HG02884 (cell line): ENCODE results near the gene NFASC.

Experiments used
- ATAC-seq: cut with Tn5 transposase; IDR thresholded peaks from one replicate; pipeline ENCODE4 v1.9.1; 2021; ENCODE audit warnings: mild to moderate bottlenecking, moderate library complexity; ENCODE audit not compliant: unreplicated experiment

Gene NFASC

DNA sequence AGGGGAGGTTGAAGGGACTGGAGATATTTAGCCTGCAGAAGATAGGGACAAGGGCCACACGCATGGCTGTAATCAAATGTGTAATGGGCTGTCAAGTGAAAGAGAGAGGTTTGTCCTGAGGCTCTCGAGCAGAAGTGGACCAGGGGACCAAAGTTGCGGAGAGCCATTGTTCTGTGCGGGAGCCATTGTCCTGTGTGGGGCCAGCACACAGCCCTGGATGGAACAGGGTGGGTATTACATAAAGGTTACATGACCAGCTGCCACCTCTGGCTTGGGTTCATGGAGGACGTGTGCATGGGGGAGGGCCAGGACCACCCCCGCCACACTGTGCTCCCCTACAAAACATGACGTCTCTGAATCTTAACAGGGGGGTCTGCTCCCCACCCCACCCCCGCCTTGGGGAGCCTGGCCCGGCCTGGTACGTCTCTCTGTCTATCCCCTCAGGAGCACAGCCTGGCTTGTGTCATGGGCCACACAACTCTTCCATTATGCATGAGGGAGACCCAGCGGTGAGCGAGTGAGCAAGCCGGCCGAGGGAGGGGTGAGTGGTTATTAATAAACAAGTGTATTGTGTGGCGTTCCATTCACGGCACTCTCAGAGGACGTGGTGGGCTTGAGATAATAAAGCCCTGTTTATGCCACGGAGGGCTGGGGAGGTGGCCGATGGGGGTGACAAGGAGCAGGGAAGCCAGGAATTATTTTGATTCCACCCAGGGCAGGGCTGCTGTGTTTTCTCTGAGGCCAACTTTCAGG lies at the start of gene NFASC:
TSS of gene NFASC (plus strand) at position 703 of the 753 bp plus-strand sequence. CDS start 73,454 bp downstream, outside the sequence.
- ATAC-seq = no peak

DNA sequence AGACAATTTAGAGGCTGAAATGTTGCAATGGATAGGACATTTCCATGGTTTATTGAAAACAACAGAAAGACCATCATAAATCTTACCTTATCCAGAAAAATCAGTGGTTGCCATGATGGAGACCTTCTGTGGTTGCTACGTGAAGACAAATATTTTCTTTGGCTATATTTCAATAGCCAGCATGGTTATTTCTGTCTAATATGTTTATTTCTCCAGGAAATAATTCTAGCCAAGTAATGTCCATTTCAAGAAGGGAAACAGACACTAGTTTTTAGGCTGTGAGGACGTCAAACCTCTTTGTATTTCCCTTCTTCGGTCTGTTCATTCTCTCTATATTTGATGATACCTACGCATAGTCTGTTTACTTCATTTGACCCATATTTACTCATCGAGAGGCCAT lies 49.2 kb upstream of the NFASC start:
- no peak for ATAC-seq

DNA sequence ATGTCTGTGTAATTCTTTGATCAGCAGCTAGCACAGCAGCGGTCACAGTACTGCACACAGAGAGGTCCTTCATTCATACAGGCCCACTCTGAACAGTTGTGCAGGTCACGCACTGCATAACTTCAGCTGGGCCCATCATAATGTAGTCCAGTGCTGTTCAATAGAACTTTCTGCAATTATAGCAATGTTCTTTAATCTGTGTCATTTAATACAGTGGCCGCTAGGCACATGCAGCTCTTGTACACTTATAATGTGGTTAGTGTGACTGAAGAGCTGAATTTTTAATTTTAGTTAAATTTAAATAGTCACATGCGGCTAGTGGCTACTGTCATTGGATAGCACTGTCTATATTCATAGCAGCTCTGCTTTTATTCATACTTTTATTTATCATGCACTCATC lies 48.7 kb upstream of the NFASC start:
- no peak for ATAC-seq

DNA sequence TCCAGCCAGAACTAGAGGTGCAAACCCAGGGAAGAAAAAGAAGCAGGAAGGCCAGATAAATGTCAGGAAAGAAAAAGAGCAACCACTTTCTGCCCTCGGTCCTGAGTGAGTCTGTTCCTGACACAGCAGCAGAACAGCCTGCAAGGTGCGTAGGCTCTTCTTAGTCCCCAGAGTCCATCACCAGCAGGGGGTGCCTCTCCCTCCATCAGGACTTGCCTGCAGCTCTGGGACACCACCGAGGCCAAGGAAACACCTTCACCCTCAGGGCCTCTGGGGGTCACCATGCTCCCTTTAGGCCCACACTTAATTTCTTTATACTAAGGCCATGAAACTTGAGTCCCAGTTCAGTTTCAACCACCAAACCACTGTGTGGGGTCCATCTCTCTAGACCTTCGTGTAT lies 43.7 kb upstream of the NFASC start:
- ATAC-seq = no peak

DNA sequence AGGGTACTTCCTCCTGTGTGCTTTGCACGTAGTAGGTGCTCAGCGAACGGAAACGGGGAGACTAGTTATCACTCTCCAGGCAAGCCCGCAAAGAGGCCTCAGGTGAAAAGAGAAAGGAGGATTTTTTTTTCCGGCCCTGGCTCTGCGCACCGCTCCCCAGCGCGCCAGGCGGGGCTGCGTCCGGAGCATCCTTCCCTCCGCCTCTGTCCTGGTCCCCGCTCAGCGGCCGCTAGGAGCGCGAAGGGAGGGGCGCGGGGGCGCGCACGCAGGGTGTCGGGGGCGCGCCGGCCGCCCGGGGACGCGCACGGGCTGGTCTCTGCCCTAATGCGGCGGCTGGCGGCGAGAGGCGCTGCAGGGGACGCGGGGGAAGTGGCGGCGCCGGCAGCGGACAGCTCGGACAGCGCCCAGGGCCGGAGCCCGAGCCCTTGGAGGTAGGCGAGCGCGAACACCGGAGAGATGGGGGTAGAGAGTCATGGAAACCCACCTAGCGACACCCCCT lies 42.3 kb upstream of the NFASC start:
- no peak for ATAC-seq

DNA sequence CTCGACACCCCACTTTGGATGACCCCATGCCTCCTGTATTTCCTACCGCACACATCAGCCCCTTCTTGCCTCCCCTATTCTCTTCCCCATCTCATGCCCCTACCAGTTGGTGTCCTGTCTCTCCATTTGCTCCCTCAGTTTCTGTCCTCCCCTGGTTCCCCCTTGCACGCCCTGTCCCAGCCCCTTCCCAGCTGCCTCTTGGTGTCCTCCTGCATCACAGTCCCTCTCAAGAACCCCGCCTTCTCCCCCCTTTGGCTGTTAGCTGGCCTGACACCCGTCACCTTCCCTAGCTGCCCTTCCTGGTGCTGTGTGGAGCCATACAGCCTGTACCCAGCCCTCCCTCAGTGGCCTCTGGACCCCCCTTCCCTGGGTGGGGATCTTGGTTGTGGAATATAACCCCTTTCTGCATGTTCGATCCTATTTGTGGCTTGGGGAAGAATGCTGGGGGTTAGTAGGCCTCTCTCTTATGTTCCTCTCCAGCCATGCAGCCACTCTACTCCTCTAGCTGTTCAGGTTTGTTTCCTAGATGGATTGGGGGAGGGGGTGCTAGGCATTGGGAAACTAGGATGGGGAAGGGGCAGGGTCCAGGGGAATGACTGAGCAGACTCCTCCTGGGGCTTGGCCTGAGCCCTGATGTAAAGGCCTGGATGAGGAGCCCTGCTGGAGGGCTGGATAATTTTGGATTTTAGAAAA lies 41.4 kb upstream of the NFASC start:
- ATAC-seq = no peak

GRCh38 chr1:204830747-204831146 lies 39.9 kb upstream of the NFASC start:
- ATAC-seq = no peak

- no peak for ATAC-seq
Observed at GRCh38 chr1:204831186-204831585, 39.5 kb upstream of the NFASC start.

- ATAC-seq = no peak
Observed at GRCh38 chr1:204834336-204834735, 36.3 kb upstream of the NFASC start.

DNA sequence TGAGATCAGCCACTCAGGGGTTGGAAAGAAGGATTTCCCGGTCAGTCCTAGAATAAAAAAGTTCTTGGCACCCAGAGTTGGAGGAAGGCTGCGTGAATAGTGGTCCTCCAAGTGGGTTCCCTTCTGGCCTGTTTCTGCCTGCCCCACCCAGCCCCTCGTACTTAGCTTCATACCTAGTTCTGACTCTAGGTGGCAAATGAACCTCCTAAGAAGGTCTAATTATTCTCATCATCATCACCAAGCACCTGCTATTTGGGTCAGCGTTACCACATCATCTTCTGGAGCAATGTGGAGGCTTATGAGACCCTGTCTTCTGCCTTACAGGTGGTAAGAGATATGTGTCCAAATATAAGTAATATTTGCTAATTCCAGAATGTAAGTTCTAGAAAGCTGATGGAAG lies 35.9 kb upstream of the NFASC start:
- ATAC-seq = no peak

DNA sequence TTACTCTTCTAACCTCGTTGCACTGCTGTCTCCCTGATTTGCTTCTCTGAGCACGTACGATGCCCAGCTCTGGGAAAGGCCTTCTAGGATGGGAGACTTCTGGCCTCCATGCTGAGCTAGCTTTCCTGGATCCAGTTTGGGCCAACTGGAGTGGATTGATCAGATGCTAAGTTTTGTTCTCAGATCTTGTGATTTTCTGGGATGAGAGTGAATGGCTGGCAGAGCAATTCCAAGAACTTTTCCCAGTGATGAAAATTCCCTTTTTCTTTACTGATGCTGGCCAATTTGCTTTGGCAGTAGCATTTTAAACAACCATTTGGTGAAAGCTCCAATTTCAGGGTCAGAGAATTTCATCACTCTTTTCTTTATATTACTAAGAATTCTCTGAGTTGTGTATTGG lies 34.9 kb upstream of the NFASC start:
- no peak for ATAC-seq

- no peak for ATAC-seq
Observed at GRCh38 chr1:204836856-204837255, 33.8 kb upstream of the NFASC start.

- ATAC-seq = no peak
Observed at GRCh38 chr1:204837440-204838084, 33.1 kb upstream of the NFASC start.

DNA sequence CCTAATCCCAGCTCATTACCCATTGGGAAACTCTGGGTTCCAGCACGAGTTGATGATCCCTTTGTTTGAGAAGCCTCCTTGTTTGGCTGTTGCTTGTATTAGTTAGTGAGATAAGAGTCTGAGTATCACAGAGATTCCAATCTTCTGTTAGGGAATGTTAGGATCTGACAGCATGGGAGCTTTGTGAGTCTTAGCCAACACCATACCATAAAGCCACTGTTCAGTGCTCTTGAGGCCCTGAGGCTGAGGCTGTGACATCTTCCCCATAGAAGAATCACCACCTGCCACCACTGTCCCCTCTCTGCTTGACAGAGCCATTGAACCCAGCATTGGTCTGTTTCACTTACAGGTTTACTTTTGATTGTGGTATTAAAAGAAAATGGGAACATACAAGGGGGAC lies 29.3 kb upstream of the NFASC start:
- ATAC-seq = no peak

DNA sequence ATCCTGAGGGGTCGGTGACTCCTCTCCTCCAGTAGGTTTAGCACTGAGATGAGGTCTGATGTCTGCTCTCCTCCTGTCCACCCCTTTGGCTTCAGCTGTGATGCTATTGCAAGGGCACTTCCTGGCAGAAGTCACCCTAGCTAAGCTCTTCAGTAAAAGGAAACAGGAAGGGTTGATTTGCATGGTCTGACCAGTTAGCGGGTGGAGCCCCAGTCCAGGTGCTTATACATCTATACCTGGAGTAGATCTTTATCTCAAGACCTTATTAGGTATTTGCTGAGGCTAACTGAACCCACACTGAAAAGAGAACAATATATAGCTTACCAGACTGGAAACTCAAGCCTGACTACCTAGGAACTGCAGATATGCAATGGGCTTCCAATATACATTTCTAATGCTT lies 28.9 kb upstream of the NFASC start:
- ATAC-seq = no peak

- ATAC-seq = no peak
Observed at GRCh38 chr1:204842369-204842768, 28.3 kb upstream of the NFASC start.

DNA sequence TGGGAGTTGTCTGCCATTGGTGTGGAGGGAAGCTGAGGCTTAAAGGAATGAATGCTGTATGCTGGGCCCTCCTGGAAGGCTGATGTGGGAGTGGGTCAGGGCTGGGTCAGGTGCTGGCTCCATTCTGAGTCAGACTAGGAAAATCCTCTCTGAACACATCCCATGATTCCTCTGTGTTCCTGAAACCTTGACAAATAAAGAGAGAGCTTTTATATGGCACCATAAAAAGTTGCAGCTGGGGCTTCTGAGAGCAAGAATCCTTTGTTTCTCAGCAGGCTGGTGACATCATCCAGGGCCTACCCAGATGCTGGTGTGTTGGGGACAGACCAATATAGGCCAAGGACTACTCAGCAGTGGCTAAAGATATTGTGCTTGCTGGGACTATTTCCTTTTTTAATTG lies 27.8 kb upstream of the NFASC start:
- no peak for ATAC-seq

DNA sequence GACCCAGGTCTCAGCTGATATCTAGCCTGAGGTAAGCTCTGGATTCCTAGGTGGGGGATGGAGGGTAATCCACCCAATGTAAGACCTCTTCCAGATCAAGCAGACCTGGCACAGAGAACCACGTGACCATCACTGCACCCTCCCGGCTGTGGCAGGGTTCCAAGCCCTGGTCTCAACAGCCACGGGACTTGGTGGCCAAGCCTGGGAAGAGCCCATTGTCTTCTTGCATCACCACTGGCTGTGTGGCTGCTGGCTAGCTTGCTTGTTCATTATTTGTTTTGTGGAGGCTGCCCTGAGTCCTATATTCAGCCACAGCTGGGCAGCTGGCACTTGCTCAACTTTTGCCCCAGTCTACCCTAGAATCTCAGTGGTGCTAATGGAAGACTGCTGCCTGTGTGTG lies 24.1 kb upstream of the NFASC start:
- no peak for ATAC-seq

DNA sequence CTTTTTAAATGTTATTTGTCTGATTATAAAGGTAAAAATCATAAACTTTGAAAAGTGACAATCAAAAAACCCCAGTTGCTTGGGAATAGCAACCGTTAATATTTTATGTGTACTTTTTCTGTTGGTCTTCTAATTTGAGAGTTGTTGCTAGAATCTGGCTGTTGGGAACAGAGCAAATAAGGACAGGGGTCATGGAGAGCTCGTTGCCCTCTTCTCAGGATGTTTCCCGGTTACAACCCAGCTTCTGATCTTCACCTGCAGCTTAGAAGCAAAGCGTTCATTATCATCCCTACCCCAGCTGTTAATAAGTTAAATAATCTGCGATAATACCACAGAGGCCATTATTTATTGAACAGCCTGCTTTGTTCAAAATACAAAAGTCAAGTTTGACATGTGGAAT lies 22.1 kb upstream of the NFASC start:
- no peak for ATAC-seq

DNA sequence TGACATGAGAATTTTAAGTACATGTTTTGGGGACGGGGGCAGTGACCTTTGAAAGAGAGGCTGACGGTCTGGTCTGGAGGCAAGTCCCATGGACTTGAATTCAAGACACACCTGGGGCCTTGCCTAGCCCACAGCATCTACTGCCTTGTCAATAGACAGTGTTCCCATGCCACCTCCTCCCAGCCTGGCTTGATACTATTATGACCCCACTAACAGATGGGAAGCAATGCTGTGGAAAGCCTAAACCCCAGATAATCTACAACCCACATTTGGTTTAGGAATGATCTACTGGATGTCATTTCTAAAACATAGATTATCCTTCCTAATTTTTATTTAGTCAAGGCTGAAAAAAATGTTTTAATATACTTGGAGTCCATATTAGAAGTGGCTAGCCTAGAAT lies 17.8 kb upstream of the NFASC start:
- ATAC-seq = no peak

DNA sequence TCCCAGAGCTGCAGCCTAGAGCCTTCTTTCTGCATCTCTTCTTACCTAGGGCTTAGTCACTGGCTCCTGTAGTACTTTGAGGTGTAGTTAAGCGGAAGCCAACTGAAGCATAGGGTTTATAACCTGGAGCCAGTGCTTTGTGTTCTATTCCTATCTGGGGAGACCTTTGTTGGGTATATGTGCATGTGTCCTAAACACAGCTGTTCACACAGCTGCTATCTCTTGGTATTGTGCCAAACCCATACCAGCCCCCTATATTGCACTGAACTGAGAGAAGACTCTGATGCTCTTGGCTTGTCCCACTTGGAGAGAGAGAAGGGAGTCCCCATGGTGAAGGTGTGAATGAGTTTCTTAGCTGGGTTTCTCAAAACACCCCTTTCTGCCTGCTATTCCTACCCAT lies 17.2 kb upstream of the NFASC start:
- ATAC-seq = no peak

GRCh38 chr1:204854286-204854685 lies 16.4 kb upstream of the NFASC start:
- no peak for ATAC-seq
